Gastroesophageal sphincter (tissue), 4 donors: ENCODE data around the gene OTOG. TPM values are rescaled to one million over a fixed set of nuclear protein-coding genes. Genes with fewer than 3 reads are reported as not detected.

ENCODE experiments used
- ATAC-seq: fragments of 150-250 bp; one replicate; pipeline ENCODE4 v1.9.1; 2016; ENCODE audit warnings: mild to moderate bottlenecking, moderate library complexity
- H3K27ac ChIP-seq, 4 donors: fragments of 200-600 bp; sonication (generic) in 3 of 4; 1 replicate in 3 of 4; 2 replicates in 1 of 4; pipeline ENCODE4 v1.5.1; 2016 to 2019
- H3K27me3 ChIP-seq: fragments of 200-600 bp; sonication (generic); one replicate; pipeline ENCODE4 v1.5.1; 2019
- H3K36me3 ChIP-seq, 2 donors: fragments of 200-600 bp; sonication (generic); one replicate each; pipeline ENCODE4 v1.5.1; 2019; ENCODE audit warnings: control low read depth in 1 of 2
- H3K4me1 ChIP-seq, 3 donors: fragments of 200-600 bp; sonication (generic); 1 replicate in 2 of 3; 2 replicates in 1 of 3; pipeline ENCODE4 v1.5.1; 2016 to 2019; ENCODE audit warnings: control low read depth in 2 of 3
- H3K4me3 ChIP-seq, 2 donors: fragments of 200-600 bp; sonication (generic); one replicate each; pipeline ENCODE4 v1.5.1; 2019; ENCODE audit warnings: mild to moderate bottlenecking in 1 of 2, moderate library complexity in 1 of 2
- H3K9me3 ChIP-seq, 3 donors: fragments of 200-600 bp; sonication (generic); one replicate each; pipeline ENCODE4 v1.5.1; 2017 to 2019; ENCODE audit warnings: control low read depth in 2 of 3
- EP300 ChIP-seq: sonication (generic); formaldehyde crosslinking; IDR thresholded peaks from one replicate; pipeline ENCODE4 v1.6.1; 2017; ENCODE audit warnings: antibody characterized with exemption, mild to moderate bottlenecking
- POLR2A ChIP-seq, 2 donors: fragments of 450-650 bp; IDR thresholded peaks; one replicate each; pipeline ENCODE4 v1.6.1; 2017; ENCODE audit warnings: antibody characterized with exemption in 2 of 2, mild to moderate bottlenecking in 2 of 2, moderate library complexity in 1 of 2
- POLR2AphosphoS5 ChIP-seq: sonication (generic); formaldehyde crosslinking; IDR thresholded peaks from one replicate; pipeline ENCODE4 v1.6.1; 2017; ENCODE audit warnings: antibody characterized with exemption
- WGBS, 2 donors: methylation state at CpG; one replicate each; pipeline ENCODE4 v1.1.5; 2018; ENCODE audit warnings: low coverage in 1 of 2; 5-methylcytosine and 5-hydroxymethylcytosine counted together
- total RNA-seq, 4 donors: library from RNA; depleted of rRNA; stranded (reverse); fragments of >200 nt; gene quantifications; one replicate each; pipeline ENCODE4 v1.1.0, GENCODE V29; 2016
- TF ChIP-seq, protein P1 (sequence below), 4 experiments: fragments of 200-600 bp in 2 of 4; fragments of 450-650 bp in 2 of 4; sonication (generic) in 1 of 4; IDR thresholded peaks; one replicate each; pipeline ENCODE4 v1.5.1; 2017 to 2019; ENCODE audit warnings: antibody characterized with exemption in 4 of 4, mild to moderate bottlenecking in 2 of 4, moderate library complexity in 2 of 4

Gene OTOG
- total RNA-seq, 4 donors from 2014 or later: not detected

DNA sequence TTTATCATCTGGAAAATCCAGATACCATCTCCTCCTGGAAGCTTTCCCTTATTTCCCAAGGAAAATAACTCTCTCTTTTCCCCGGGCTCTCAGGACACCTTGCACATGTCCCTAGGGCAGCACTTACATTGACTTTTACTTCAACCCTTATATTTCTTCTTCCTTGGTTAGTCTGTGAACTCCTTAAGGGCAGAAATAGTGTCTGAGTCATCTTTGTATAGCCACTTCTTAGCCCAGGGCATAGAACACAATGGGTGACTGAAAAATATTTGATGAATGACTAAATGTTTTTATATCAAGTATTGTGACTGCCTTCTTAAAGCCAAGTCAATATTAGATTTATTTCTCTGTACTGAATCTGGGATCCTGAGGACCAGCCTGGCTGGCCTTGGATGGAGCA, 126.9 kb downstream of the OTOG start:
- H3K36me3 ChIP-seq: no peaks in the 10 kb centered on the region
- H3K4me3 ChIP-seq: no peak overlapping the region
- peaks cover 9% of the 10 kb centered on the region for H3K27me3 ChIP-seq
- peaks cover 0 to 39% (median 0%) of the 10 kb centered on the region in 3 donors for H3K9me3 ChIP-seq
- 71 to 78% methylated on average over 1 of the region's 1 CpG for WGBS, 2 donors
- no peak for ATAC-seq
- TF ChIP-seq EP300: no peak
- no peak for TF ChIP-seq POLR2AphosphoS5
- TF ChIP-seq, protein P1, sequence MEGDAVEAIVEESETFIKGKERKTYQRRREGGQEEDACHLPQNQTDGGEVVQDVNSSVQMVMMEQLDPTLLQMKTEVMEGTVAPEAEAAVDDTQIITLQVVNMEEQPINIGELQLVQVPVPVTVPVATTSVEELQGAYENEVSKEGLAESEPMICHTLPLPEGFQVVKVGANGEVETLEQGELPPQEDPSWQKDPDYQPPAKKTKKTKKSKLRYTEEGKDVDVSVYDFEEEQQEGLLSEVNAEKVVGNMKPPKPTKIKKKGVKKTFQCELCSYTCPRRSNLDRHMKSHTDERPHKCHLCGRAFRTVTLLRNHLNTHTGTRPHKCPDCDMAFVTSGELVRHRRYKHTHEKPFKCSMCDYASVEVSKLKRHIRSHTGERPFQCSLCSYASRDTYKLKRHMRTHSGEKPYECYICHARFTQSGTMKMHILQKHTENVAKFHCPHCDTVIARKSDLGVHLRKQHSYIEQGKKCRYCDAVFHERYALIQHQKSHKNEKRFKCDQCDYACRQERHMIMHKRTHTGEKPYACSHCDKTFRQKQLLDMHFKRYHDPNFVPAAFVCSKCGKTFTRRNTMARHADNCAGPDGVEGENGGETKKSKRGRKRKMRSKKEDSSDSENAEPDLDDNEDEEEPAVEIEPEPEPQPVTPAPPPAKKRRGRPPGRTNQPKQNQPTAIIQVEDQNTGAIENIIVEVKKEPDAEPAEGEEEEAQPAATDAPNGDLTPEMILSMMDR (IDR thresholded peaks at IDR 0.05): no peak
- TF ChIP-seq POLR2A (IDR thresholded peaks at IDR 0.05): no peak
- H3K4me1 ChIP-seq: no peaks in the 10 kb centered on the region
- no peak overlapping the region for H3K27ac ChIP-seq

DNA sequence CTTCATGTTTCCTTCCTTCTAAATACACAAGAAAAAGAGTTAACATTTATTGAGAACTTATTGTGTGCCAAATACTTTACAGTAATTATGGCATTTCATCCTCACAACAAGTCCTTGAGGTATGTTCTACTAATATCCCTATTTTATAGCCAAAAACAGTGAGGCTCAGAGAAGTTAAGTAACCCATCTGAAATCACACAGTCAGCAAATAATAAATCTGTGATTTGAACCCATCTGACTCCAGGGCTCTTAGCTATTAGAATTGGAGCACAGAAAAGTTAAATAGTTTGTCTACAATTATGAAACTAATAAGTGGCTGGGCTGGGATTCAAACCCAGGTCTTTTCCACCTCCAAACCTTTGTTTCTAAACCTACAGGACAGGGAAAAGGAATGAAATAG, 135.8 kb downstream of the OTOG start:
- no peaks in the 10 kb centered on the region for H3K36me3 ChIP-seq
- no peak overlapping the region for H3K27ac ChIP-seq
- no peak overlapping the region for H3K4me3 ChIP-seq
- no peaks in the 10 kb centered on the region for H3K4me1 ChIP-seq
- H3K27me3 ChIP-seq: peaks cover 50% of the 10 kb centered on the region
- ATAC-seq: no peak
- TF ChIP-seq, protein P1 (IDR thresholded peaks at IDR 0.05): no peak
- no peak for TF ChIP-seq POLR2AphosphoS5
- TF ChIP-seq POLR2A (IDR thresholded peaks at IDR 0.05): no peak
- no peak for TF ChIP-seq EP300
- peaks cover 0 to 12% (median 0%) of the 10 kb centered on the region in 3 donors for H3K9me3 ChIP-seq

DNA sequence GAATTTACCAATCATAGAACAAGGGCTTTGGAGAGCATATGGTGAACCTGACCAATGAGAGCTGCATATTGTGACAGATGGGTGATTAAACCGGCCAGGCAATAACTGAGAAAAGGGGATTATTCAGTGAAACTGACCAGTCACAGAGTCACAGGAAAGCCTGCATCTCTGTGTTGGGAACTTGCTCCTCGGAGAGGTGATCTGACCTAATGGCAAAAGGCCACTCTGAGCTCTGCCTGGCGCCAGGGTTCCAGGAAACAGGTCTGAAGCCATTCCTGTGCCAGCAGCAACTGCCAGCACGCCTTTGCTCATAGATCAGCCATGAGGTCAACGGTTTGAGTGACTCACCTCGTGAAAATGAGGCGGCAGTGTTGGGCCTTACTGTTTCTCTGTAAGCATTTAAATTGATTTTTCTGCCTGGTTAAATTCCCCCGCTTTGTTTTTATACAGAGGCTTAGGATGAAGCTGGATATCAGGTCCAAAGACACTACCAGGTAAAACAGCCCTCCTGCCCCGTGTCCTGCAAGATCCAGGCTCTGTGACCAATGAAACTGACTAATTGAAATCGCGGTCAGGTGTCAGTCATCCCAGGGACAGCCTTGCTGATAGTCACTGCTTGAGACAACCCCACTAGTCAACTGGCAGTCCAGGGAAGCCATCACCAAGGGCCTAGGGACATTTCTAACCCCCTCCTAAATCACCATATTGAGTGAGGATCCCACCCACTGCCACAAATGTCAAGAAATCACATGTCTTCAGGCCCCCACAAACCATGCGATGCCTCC, 136.5 kb downstream of the OTOG start:
- Histone ChIP-seq H3K9me3 (peaks cover 0 to 5% (median 0%) of the 10 kb centered on the region in 3 donors), H3K27ac (no peak overlapping the region), H3K4me3 (no peak overlapping the region), H3K27me3 (peaks cover 57% of the 10 kb centered on the region), H3K36me3 (no peaks in the 10 kb centered on the region), H3K4me1 (no peaks in the 10 kb centered on the region)
- 61 to 66% methylated on average over 4 to 11 of the region's 12 CpGs for WGBS, 2 donors
- no peak for TF ChIP-seq POLR2A (IDR thresholded peaks at IDR 0.05)
- no peak for TF ChIP-seq EP300
- no peak for TF ChIP-seq POLR2AphosphoS5
- TF ChIP-seq, protein P1 (IDR thresholded peaks at IDR 0.05): no peak
- no peak for ATAC-seq

DNA sequence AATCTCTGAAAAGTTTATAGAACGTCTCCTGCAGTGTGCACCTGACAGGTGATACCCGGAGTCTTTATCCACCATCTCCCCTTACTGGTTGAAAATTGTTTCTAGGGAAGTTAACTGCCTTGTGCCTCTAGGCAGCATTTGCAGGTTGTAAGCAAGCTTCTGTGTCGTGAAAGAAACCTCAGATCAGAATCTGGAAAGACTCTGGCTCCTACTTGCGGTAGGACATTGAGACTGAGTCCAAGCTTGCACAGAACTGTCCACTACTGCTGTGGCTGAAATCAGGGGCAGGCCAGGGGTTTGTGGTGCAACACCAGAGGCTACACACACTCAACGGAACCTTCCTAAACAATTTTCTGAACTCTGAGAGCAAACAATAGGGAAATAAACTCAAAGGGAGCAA, 137.5 kb downstream of the OTOG start:
- ATAC-seq: no peak
- no peak for TF ChIP-seq POLR2A (IDR thresholded peaks at IDR 0.05)
- TF ChIP-seq EP300: no peak
- TF ChIP-seq POLR2AphosphoS5: no peak
- TF ChIP-seq, protein P1 (IDR thresholded peaks at IDR 0.05): no peak
- Histone ChIP-seq H3K36me3 (no peaks in the 10 kb centered on the region), H3K4me3 (no peak overlapping the region), H3K27ac (no peak overlapping the region), H3K9me3 (no peaks in the 10 kb centered on the region), H3K4me1 (no peaks in the 10 kb centered on the region), H3K27me3 (peaks cover 56% of the 10 kb centered on the region)
- 88 to 90% methylated on average over 2 to 3 of the region's 5 CpGs for WGBS, 2 donors
